DND-41 (cell line): Measurements from ENCODE around the gene LY6G6C.

Experiments
- ATAC-seq: fragments of 200-7000 bp; cut with Tn5 transposase; 3 replicates; pipeline ENCODE4 v1.9.1; 2021; ENCODE audit warnings: low read depth; ENCODE audit not compliant: insufficient read depth
- DNase-seq: peaks from one replicate; pipeline ENCODE4 v3.0.0-alpha.2; 2020
- H2AFZ ChIP-seq: 2 replicates; pipeline ENCODE4 v1.6.0; 2012; ENCODE audit warnings: low read depth, low read length
- H3K27ac ChIP-seq: 2 replicates; pipeline ENCODE4 v1.5.1; 2012; ENCODE audit warnings: low read length, inconsistent platforms
- H3K27me3 ChIP-seq: fragments of 200-600 bp; sonication (generic); 2 replicates; pipeline ENCODE4 v1.6.0; 2012; ENCODE audit warnings: low read length, mild to moderate bottlenecking, inconsistent platforms; ENCODE audit not compliant: insufficient read depth, poor library complexity
- H3K36me3 ChIP-seq: 2 replicates; pipeline ENCODE4 v1.5.1; 2012; ENCODE audit warnings: low read length, inconsistent platforms; ENCODE audit not compliant: insufficient read depth
- H3K4me1 ChIP-seq: 2 replicates; pipeline ENCODE4 v1.5.1; 2012; ENCODE audit warnings: mild to moderate bottlenecking, low read length; ENCODE audit not compliant: insufficient read depth
- H3K4me2 ChIP-seq: 2 replicates; pipeline ENCODE4 v1.6.0; 2012; ENCODE audit warnings: mild to moderate bottlenecking, moderate library complexity, low read length, inconsistent platforms; ENCODE audit not compliant: insufficient read depth
- H3K4me3 ChIP-seq, 2 experiments: fragments of 200-600 bp in 1 of 2; shearing (Covaris generic) in 1 of 2; 2 replicates each; pipeline ENCODE4 v1.5.1; 2012 to 2016; ENCODE audit warnings: inconsistent platforms in 2 of 2, low read length in 2 of 2, mild to moderate bottlenecking in 2 of 2, low read depth in 1 of 2, moderate library complexity in 1 of 2
- H3K79me2 ChIP-seq: 2 replicates; pipeline ENCODE4 v1.6.0; 2012; ENCODE audit warnings: low read length, inconsistent platforms; ENCODE audit not compliant: insufficient read depth
- H3K9ac ChIP-seq: 2 replicates; pipeline ENCODE4 v1.6.0; 2012; ENCODE audit warnings: low read depth, mild to moderate bottlenecking, inconsistent platforms, low read length, moderate library complexity
- H3K9me3 ChIP-seq: 2 replicates; pipeline ENCODE4 v1.5.1; 2012; ENCODE audit warnings: low read length, moderate library complexity, mild to moderate bottlenecking, inconsistent platforms; ENCODE audit not compliant: insufficient read depth, severe bottlenecking
- H4K20me1 ChIP-seq: 2 replicates; pipeline ENCODE4 v1.6.0; 2012; ENCODE audit warnings: low read length; ENCODE audit not compliant: insufficient read depth
- EZH2 ChIP-seq: IDR thresholded peaks from 3 replicates; pipeline ENCODE4 v1.6.1; 2012; ENCODE audit warnings: borderline replicate concordance, low read depth, mild to moderate bottlenecking, moderate library complexity, low read length, inconsistent platforms; ENCODE audit not compliant: severe bottlenecking
- TF ChIP-seq, protein P1 (sequence below): IDR thresholded peaks from 2 replicates; pipeline ENCODE4 v1.5.1; 2012; ENCODE audit warnings: borderline replicate concordance, low read length, moderate library complexity, mild to moderate bottlenecking; ENCODE audit not compliant: poor library complexity, severe bottlenecking; ENCODE audit errors: extremely low read depth

The LY6G6C gene

DNA sequence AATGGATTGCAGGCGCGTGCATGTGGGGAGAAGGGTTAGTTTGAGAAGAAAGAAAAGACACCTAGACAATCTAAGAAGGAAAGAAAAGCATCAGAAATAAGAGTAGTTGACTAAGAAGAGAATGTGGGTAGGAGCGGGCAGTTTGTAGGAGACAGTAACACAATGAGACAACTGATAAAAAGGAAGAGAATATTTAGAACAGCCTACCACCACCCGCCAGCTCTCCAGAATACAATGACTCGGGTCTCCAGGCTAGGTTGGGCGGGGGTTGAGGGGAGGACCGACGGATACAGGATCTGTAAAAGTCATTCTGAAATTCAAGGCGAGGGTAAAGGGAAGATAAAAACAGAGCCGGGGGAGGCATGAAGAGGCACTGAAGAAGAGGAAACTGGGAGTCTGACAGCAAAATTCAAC is 19.1 kb downstream of the LY6G6C start:
- Histone ChIP-seq H3K4me2 (peak overlapping the region; percentile 73), H3K27ac (peak overlapping the region; percentile 93), H4K20me1 (no peaks in the 10 kb centered on the region), H3K9me3 (no peaks in the 10 kb centered on the region), H3K79me2 (peaks cover 44% of the 10 kb centered on the region), H3K4me3 (peak overlapping the region; percentile 82 to 91), H3K4me1 (peaks cover 34% of the 10 kb centered on the region), H2AFZ (peak overlapping the region; percentile 76), H3K27me3 (no peaks in the 10 kb centered on the region), H3K36me3 (peaks cover 33% of the 10 kb centered on the region), H3K9ac (peak overlapping the region; percentile 84)
- DNase-seq (no peak), ATAC-seq (peak; percentile 15)
- TF ChIP-seq, protein P1, sequence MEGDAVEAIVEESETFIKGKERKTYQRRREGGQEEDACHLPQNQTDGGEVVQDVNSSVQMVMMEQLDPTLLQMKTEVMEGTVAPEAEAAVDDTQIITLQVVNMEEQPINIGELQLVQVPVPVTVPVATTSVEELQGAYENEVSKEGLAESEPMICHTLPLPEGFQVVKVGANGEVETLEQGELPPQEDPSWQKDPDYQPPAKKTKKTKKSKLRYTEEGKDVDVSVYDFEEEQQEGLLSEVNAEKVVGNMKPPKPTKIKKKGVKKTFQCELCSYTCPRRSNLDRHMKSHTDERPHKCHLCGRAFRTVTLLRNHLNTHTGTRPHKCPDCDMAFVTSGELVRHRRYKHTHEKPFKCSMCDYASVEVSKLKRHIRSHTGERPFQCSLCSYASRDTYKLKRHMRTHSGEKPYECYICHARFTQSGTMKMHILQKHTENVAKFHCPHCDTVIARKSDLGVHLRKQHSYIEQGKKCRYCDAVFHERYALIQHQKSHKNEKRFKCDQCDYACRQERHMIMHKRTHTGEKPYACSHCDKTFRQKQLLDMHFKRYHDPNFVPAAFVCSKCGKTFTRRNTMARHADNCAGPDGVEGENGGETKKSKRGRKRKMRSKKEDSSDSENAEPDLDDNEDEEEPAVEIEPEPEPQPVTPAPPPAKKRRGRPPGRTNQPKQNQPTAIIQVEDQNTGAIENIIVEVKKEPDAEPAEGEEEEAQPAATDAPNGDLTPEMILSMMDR, result no peak

DNA sequence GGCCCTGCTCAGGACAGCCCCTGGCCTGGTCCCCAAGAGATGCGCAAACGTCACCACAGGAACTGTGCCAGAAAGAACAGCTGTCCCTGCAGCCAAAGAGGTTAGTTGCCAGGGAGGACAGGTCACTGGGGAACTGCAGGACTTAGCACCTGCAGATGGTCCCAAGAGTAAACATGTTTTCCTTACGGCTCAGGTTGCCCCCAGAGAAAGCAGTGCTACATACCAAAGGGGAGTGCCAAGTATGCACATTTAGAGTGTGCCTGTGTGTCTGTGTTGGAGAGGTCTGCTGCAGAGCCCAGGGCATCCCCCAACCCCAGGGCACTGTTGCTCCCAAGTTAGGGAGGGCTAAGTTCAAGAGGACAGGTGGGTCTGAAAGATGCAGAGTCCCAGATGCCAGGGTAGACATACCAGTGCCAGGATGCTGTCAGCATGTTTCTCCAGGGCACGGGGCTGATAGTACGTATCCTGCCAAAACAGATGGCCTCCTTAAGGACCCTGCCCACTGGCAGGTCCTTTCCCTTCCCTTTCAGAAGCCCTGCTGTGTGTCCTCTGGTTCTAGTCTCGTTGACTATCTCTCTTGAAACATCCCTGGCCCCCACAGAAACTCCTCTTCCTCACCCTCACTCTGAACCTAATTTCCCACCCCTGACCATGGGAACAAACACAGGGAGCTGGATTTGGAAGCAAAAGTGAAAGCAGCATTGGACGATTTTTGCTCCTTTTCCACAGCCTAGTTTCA is 19.7 kb downstream of the LY6G6C start:
- Histone ChIP-seq H3K4me3 (peak overlapping the region; percentile 82 to 91), H3K4me1 (peaks cover 34% of the 10 kb centered on the region), H3K27me3 (no peaks in the 10 kb centered on the region), H4K20me1 (no peaks in the 10 kb centered on the region), H3K27ac (peak overlapping the region; percentile 93), H2AFZ (peak overlapping the region; percentile 76; the same call in 1 of the 2 replicates), H3K9ac (peak overlapping the region; percentile 84), H3K36me3 (peaks cover 39% of the 10 kb centered on the region), H3K79me2 (peaks cover 44% of the 10 kb centered on the region), H3K4me2 (peak overlapping the region; percentile 73), H3K9me3 (no peaks in the 10 kb centered on the region)
- ATAC-seq (0 out of 3 replicates have a peak, but pooled peaks have one; percentile 7), DNase-seq (no peak)
- TF ChIP-seq EZH2, result no peak
- TF ChIP-seq, protein P1, result no peak

DNA sequence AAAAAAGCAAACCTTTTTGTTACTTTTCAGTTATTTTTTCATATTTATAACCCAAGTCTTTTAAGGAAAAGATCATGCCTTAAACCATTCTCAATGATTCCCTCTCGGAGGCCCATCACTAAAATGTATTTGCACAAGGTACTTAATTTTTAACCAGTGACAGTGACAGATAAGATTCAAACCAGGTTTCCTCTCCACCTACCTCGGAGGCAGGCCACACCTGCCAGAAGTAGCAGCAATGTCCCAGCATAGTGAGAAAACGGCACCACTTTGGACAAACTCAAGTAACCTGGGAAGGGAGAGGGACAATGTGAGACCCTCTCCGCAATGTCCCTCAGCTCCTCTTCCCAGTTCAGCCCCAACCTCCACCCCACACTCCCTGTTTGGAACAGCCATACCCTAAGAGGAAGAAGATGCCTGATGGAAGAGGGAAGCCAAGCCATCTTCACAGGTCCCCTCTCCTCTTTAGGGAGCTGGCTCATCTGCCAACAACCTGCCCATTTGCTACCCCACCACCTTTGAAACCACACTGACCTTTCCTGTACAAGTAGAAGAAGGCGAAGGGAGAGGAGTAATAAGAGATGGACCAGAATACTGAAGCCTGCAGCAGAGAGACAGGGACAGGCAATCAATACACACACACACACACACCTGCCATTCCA is 20.7 kb downstream of the LY6G6C start:
- Histone ChIP-seq H3K36me3 (peaks cover 44% of the 10 kb centered on the region), H3K27ac (peak overlapping the region; percentile 53), H3K9ac (peak overlapping the region; percentile 84; the same call in 1 of the 2 replicates), H3K9me3 (no peaks in the 10 kb centered on the region), H3K27me3 (no peaks in the 10 kb centered on the region), H3K4me1 (peaks cover 34% of the 10 kb centered on the region), H3K4me2 (peak overlapping the region; percentile 73), H4K20me1 (no peaks in the 10 kb centered on the region), H2AFZ (no peak overlapping the region), H3K4me3 (peak overlapping the region in 1 of 2 experiments; percentile 33; a peak in 2 of 4 replicates), H3K79me2 (peaks cover 44% of the 10 kb centered on the region)
- no peak for DNase-seq
- TF ChIP-seq EZH2, result no peak
- TF ChIP-seq, protein P1, result no peak
- no peak for ATAC-seq
